Measurements from ENCODE around the gene CDKN1A.

DNA sequence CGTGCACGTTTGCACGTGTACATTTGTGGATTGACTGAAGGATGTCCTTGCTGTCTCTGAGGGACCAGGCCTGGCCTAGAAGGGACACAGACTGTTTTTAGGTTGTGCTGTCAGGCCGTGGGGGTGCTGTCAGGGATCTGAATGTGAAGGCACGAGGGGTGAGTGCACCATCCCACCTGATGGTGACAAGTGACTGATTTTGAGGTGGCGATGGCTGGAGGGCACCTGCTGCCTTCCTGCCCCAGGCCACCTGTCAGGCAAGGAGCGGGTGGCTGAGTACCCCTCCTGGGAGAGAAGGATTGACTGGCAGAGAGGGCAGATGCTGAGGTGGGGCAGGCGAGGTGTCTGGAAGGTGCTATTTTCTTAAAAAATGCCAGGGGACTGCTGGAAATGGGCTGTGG is 20.4 kb downstream of the CDKN1A start:
- no peak for TF ChIP-seq EP300 (IDR thresholded peaks at IDR 0.05)
- TF ChIP-seq, protein P1, sequence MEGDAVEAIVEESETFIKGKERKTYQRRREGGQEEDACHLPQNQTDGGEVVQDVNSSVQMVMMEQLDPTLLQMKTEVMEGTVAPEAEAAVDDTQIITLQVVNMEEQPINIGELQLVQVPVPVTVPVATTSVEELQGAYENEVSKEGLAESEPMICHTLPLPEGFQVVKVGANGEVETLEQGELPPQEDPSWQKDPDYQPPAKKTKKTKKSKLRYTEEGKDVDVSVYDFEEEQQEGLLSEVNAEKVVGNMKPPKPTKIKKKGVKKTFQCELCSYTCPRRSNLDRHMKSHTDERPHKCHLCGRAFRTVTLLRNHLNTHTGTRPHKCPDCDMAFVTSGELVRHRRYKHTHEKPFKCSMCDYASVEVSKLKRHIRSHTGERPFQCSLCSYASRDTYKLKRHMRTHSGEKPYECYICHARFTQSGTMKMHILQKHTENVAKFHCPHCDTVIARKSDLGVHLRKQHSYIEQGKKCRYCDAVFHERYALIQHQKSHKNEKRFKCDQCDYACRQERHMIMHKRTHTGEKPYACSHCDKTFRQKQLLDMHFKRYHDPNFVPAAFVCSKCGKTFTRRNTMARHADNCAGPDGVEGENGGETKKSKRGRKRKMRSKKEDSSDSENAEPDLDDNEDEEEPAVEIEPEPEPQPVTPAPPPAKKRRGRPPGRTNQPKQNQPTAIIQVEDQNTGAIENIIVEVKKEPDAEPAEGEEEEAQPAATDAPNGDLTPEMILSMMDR (IDR thresholded peaks at IDR 0.05) = no peak
- no peak for TF ChIP-seq POLR2AphosphoS5 (IDR thresholded peaks at IDR 0.05)
- no peak for TF ChIP-seq POLR2A (IDR thresholded peaks at IDR 0.05)
